ENCODE results near the gene TTLL5. TPM values are rescaled to one million over a fixed set of nuclear protein-coding genes. Genes with fewer than 3 reads are reported as not detected.
A peak's percentile ranks its signal among the peaks of the same experiment; 100 is the strongest.

The TTLL5 gene
- total RNA-seq, 1 experiment from 2014 or later: 15.2 TPM

DNA sequence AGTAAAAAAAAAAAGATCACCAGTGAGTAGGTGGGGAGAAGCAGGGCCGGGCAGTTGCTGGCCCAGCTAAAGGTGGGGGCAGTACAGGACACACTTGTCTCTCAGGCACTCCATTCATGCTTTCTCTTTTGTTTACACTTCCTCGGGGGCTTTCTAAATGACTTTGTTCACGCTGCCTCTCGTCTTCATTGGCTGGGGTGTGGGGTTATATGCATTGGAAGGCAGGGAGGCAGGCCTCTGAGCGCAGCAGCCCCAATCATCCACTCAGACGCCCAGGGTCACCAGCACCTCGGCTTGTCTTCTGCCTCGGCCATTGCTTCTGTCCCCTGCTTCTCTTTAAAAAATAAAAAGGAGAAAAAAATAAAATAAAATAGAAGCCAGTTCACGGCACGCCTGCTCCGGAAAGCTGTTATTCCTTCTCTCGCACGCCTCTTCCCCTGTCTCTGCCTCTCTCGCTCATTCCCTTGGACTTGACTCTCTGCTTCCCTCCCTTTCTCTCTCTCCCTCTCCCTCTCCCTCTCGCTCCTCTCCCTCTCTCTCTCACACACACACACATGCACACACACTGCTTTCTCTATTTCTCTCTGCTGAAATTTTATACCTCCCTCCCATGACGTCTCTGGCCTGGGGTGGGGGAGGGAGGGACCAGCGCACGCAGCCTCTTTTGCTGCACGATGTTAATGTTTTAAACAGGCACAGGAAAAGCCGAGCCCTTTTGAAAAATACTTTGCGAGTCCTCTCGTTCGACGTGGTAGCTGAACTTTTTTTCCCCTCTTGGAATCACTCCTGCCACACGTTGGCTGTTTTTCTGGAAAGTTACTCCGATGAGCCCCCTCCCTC, 320.6 kb downstream of the TTLL5 start, which contains the start of gene TGFB3:
Gene TGFB3, minus strand, starts transcription at position 570 of the 840 bp plus-strand sequence. CDS start 1,102 bp downstream, outside the sequence.
- peak; percentile 49 for DNase-seq (ENCODE audit: extremely low read depth, low read depth)

DNA sequence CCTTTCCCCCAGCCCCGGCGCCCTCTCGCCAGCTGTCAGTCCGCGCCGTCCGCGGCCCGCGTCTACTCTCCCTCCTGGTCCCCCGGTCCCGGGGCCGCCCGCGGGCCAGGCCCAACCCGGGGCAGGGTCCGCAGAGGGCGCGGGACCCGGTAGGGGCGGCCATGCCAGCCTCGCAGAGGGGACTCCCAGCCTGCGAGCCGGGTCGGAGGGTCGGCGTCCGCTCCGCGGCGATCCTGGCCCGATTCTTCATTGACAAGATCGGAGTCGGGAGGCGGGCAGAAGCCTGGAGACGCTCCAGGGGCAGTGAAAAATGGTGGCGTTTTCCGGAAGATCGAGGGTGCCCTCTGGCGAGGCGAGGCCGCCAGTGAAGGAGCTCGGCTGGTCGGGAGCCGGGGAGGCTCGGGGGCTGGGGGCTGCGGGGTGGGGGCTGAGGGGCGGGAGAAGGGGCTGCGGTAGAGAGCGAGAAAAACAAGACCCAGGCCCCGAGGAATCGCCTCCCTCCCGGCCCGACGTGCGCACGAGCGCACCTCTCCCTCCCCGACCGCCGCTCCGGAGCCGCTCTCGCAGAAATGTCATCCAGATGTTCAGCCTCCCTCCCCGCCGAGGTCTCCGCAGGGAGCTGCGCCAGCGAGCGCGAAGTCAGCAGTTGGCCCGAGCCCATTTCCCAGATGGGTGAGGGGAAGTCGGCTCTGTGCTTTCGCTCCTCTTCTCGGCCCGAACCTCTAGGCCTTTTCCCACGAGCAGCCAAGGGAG, 321.4 kb downstream of the TTLL5 start:
- DNase-seq (ENCODE audit: extremely low read depth, low read depth): peak; percentile 76

DNA sequence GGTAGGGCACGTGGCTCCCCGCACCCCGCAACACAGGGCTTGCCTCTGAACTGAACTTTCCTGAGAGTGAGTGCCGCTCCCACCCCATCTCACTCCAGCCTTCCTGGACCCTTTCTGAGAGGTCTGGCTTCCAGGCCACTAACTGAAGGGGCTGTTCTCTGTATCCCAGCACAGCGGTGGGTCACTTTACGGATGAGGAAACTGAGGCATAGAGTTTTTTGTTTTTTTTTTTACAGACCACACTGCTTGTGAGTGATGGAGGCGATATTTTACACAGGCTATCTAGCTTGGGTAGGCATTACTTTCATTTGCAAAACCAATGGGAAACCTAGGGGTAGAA, 321.9 kb downstream of the TTLL5 start:
- DNase-seq (ENCODE audit: extremely low read depth, low read depth): no peak

DNA sequence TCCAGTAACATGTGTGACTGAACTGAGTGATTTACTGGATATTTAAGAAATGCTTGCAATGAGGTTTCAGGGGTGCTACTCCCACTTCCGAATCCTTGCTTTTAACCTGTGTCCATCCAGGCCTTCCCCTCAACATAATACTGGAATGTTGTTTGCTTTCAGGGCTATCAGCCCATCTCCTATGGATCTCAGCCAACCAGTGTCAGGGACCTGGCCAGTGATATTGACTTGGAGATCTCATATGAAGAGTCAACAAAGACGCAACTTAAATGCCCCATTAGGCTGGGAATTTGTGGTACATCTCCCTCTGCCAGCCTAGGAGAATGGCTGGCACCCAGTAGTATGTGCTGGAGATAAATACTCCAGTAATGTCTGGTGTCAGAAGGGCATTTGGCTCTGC, 323.6 kb downstream of the TTLL5 start:
- no peak for DNase-seq (ENCODE audit: extremely low read depth, low read depth)

DNA sequence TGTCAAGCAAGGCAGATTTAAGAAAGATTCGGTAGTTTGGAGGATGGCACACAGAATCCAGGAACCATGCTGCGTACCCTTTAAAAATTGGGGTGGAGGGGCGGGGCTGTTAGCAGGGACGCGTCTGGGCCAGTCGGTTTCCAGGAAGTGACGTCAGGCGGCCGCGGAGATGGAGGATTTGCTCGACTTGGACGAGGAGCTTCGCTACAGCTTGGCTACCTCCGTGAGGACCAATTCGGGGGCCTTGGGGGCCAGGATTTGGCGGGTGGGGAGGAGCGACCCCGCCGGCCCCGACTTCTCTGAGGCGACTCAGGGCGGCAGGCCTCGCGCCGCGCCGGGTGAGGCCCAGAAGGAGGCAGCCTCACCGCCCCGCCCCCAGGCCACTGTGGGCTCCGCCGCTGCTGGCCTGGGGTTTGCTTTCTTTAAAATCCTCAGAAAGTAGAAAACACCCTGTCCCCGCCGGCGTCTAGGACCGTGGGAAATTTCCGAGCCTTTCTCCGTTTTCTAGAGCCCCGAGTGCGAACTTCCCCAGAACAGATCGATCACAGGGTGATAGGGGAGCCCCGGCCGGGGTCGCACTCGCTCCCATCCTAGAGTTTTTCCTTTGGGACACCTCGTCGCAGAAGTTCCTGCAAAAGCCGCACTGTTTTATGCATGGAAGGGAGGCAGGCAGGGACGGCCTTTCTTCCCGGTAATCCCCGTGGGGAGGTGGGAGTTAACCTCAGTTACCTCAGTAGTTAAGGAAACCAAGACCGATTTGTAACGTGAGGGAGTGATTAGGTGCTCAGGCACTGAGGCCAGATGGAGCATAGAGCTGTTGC, 324.8 kb downstream of the TTLL5 start, which contains the start of gene IFT43:
Gene IFT43, plus strand, starts transcription at position 146 of the 821 bp plus-strand sequence. Its CDS starts 24 bp downstream, at position 170.
- DNase-seq (ENCODE audit: extremely low read depth, low read depth): peak; percentile 71

DNA sequence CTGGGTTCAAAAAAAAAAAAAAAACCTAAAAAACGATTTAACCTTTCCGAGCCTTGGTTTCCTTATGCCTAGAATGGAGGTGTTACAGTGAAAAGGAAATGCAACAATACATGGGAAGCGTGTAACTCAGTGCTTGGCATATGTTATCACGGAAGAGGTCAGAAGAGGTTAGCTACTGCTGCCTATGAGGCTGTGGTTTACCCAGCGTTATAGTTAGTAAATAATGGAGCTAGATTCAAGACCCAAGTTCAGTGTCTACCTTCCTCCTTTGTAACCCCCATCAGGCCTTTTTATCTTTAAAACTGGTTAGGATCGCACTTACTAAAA, 325.4 kb downstream of the TTLL5 start:
- no peak for DNase-seq (ENCODE audit: extremely low read depth, low read depth)

DNA sequence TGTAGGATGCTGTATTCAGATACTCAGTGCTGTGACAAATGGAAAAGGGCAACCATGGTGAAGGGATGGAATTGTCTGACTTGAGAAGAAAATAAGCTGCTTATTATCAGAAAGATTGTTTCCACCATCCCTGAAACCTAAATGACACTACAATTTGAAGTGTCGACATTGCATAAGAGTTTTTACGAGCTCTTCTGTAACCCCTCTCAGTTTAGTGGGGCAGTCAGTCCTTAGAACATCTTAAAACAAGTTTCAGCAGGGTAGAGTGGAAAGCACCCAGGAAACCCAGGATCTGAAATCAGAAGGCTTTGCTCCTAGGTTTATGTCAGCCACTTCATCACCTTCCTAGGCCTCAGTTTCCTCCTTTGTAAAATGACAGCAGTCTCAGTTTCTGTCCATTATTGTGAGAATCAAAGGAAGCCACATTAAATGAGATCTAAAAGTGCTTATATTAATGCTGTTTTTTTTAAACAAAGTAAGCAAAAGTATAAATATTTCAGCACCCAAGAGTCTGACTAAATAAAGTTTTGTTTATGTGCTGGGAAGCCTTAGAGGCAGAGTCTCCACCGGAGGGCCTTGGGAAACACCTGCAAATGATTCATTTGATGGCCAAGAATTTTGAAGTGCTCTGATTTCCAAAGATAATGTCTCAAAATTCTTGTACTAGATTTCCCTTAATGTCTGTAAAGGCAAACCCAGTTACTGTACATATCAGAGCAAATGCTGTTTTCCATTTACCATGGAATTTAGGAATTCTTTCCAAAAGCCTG, 326.3 kb downstream of the TTLL5 start:
- DNase-seq (ENCODE audit: extremely low read depth, low read depth): no peak

DNA sequence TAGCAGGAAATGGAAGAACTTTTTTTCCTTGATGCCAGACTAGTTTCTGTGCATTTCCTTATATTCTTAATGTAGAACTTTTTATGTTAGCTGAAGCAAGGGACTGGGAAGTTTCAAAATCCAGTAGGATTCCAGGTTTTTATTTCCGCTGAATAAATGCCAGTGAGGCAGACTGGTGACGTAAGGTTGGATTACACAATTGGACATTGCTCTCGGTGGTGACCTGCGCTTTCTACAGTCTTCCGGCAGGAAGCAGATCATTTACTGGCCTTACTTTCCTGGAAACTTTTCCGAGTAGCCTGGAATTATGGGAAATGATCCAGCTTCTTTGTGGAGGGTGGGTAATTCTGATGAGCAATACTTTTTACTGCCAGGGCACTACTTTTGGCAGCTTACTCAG, 328.1 kb downstream of the TTLL5 start:
- DNase-seq (ENCODE audit: extremely low read depth, low read depth): peak; percentile 26

DNA sequence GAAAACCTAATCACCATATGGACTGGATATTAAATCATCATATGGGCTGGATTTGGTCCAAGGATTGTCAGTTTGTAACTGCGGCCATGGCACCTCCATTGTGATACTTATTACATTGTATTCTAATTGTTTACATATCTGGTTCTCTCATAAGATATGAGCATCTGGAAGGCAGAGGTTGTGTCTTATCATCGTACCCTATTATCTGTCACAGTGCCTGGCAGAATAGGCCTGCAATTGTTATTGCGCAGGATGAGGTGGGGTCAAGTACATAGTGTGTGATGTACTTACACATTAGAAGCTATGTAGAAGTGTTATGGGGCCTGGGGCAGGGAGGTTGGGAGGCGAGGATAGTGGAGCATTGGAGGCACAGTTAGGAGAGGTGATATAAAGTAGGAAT, 329.3 kb downstream of the TTLL5 start:
- no peak for DNase-seq (ENCODE audit: extremely low read depth, low read depth)

DNA sequence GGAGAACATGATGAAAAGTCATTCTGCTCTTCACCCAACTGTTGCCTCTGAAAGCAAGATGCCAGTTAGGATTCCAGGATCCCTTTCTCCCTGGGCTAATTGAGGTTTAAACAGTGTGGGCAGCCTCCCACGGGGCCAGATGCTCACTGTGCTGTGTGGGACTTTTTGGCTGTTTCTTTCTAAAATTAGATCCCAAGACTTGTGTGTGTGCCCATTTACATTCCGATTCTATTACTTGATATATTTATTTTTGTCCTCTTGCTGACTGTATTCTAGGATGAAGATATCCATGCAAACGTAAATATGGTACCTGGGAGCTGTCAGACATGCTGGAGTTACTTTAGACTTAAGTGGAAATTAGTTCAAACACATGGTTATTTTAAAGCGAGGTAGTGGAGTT, 330.7 kb downstream of the TTLL5 start:
- no peak for DNase-seq (ENCODE audit: extremely low read depth, low read depth)

DNA sequence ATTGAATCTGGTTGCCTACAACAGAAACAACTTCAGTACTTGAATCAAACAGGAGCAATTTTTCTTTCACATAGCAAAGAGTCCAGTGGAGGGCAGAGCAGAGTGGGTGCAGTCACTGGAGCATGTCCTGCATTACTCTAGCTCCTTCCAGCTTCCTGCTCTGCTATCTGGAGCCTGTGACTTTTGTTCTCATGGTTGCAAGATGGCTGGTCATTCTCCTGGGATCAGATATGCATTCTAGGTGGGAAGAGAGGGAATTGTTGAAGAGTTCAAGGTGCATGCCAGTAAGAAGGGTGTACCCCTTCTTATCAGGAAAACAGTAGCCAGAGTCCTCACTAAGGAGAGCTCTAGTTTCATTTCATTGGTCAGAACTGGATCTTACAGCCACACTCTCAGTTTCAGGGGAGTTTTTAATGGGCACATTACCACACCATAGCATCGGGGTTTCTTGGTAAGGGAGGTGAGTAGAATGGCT, 332.6 kb downstream of the TTLL5 start:
- no peak for DNase-seq (ENCODE audit: extremely low read depth, low read depth)

DNA sequence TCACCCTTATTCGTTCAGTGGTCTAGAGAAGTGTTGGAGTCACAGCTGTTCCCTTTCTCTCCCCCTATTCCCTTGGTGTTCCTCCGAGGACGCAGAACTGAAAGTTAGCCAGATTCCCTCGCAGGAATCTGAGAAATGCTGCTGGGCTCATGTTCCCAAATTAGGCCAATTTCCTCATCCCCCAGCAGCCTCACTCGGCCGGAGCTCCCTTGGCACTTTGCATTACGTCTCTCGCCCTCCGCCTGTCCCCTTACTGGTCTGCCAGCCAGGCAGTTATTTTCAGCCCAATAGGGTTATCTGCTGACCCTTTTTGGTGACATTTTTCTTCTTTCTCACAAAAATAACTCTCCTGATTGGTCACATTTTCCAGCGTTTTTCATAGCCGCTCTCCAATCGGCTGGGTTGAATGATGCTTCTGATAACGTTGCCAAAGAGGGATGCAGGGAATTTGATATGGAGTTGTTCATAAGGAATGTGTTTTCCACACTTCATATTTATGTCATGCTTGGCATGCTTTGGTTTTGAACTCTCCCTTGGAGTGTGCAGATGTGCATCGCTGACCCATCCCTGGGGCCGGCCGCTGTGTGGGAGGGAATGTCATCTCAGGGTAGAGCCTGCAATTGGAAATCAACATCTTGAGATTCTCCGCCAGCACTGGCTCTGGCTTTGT, 334.5 kb downstream of the TTLL5 start:
- no peak for DNase-seq (ENCODE audit: extremely low read depth, low read depth)

DNA sequence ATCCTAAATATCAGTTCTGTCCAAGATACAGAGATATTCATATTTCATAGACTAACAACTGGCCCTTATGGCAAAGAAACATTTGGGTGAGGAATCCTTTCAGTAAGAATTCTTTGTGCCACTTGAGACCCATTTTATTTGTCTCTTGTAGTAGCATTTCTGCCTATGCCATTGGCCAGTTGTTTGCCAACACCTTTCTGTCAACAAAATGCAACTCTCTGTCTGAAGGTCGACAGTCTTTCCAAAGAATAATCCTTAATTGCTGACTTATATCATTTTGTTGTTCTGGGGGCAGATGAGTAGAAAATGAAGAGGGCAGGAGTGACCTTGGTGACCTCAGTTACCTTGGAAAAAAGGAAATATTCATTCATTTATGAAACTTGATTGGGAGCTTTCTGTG, 335.4 kb downstream of the TTLL5 start:
- no peak for DNase-seq (ENCODE audit: extremely low read depth, low read depth)

DNA sequence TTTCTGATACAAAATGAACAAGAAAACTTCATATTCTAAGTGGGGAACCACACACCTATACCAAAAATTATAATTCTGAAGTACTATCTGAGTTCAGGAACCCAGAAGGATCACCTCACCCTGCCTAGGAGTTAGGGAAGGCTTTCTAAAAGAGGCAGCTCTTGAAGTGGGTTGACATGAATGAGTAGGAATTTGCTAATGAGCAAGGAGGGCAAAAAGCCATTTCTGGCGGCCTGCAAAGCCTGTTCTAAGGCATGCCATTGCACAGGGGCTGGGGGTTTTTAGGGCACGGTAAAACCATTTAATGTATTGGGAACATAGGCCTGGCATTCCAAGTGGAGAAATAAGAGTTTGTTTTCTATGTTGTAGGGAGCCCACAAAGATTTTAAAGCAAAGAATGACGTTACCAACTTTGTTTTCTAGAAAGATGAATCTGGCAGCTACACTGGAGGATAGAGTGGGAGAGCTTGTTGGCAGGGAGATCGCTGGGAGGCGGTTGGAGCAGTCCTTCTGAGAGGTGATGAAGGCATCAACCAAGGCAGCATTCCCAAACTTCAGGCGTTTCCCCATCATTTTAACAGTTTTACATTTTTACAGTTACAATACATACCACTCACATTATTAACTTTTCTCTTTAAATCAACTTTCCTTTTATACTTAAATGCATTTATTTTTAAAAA, 338.6 kb downstream of the TTLL5 start:
- DNase-seq (ENCODE audit: extremely low read depth, low read depth): no peak

DNA sequence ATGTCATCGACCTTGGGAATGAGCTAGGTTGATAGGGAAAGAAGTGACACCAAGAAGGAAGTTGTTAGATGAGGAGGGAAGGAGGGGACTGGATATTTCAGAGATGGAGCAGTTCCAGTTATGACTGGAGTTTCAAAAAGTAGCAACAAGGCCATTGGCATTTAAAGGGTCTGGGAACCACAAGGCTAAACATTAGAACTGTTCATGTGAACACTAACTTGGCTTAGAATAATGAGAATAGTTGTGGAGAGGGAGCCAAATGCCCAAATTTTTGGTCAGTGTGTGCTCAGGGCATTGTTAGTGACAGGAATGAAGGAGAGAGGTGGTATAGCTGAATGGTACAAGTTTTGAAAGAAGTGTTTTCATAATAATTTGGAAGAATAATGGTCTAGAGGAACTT, 341.3 kb downstream of the TTLL5 start:
- DNase-seq (ENCODE audit: extremely low read depth, low read depth): no peak
